CD4-positive, alpha-beta T cell treated with Interleukin-21 for 1 hour (primary cell): Measurements from ENCODE around the gene TMPRSS6.

Experiments used
- DNase-seq: peaks from one replicate; pipeline ENCODE4 v3.0.0-alpha.2; 2020

The TMPRSS6 gene

DNA sequence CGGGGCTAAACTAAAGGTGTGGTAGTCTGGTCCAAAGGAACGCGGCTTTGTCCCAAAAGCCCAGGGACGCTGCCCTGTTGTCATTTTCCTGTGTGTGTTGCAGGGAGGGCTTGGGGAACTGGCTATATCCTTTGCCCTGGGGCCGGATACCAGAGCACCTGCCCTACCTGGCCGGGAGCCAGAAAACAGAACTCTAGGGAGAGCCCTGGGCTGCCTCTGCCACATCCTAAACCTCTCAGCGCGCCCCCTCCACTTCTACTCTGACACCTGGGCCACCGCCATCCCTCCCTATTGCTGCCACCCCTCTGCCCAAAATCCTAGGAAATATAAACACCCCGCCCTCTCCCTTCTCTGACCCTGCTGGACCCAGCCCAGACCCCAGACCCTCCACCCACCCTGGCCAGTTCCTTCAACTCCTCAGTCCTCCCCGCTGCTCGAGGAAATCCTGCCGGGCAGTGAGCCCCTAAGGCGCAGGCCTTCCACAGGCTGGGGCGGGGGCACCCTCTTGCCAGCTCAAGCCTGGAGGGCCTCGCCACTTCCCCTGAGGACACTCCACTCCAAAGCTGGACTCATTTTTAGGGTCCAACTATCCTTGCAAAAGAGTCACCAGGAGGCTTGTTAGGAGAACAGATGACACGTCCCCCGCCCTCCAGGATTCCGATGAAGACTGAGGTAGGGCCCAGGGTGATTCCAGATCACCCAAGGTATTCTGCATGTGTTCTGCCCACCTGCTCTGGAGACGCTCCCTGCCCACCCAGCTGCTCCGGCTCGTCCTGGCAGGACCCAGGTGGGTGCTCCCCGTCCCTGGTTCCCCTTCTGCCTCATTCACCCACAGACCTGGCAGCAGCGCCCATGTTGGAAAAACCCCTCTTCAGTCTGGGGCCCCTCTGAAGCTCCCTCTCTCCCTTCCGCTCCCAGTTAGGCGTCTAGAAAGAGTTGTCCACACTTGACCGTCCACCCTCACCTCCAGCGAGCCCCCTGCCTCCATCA, 45.8 kb downstream of the TMPRSS6 start:
- DNase-seq: no peak

DNA sequence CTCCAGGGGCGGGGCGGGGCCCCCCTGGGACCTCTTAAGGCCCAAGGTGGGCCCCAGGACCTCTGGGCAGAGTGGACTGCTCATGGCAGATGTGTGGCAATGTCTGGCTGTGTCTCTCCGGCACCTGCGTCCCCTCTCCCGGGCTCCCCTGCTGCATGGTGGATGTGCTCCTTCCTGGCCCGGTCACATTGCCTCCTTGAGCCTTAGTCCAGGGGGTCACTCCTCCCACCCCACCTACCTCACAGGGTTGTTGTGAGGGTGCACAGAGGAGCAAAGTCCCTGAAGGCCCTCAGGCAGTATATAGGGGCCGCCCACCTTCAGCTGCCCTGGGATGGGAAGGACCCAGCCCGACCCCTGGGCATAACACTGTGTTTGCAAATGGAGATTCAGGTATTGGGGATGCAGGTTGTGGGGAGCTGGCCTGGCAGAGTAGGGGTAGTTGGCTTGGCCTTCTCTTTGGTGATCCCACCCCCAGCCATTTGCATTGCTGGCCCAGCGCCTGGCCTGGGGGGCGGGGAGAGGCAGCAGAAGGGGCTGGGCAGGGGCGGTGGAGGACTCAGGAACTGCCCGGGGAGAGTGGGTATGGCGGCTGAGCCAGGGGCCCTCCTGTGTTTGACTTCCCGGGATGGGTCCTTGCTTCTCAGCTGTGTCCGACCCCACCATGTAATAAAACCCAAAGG, 46.7 kb downstream of the TMPRSS6 start:
- no peak for DNase-seq

DNA sequence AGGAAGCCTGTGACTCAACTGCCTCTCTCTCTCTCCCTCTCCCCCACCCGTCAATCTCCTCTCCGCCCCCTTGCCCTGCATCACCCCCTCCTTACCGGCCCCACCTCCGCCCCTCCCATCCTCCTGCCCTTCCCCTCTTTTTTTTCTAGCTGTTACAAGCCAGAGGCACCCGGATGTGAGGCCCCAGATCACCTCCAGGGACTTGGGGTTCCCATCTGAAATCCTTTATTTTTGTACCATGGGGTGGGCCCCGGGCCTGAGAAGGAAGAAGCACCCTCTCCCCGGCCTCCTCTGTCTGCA, 47.2 kb downstream of the TMPRSS6 start:
- DNase-seq: no peak

DNA sequence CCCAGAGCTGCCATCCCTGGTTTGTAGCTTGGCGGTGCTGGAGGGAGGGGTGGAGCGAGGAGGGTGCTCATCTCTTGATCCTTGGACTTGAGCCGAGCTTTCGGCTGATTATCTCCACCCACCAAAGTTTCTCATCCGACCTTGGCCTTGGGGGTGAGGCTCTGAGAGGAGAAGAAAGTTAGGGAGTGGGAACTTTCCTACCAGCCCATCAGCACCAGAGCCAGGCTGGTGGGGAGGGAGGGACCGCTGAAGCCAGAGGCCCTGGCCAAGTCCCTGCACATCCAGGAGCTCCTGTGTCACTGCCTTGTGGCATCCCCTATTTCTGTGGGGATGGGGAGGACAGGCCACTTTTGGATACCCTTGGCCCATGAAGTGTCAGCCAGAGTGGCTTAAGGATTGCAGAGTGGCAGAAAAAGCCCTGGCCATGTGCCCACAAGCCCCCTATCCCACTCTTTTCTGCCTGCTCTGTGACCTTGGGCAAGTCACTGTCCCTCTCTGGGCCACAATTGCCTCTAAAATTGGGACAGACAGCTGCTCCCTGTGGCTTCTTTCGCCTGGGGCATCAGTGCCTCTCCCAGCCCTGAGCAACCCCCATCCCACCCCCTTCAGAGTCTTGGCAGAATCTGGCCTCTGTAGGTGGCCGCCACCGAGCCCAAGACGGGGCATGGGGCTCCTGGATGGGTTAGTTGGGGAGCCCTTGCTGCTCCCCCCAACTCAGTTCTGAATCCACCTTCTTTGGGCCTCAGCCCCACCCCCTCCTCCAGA, 47.7 kb downstream of the TMPRSS6 start:
- no peak for DNase-seq

DNA sequence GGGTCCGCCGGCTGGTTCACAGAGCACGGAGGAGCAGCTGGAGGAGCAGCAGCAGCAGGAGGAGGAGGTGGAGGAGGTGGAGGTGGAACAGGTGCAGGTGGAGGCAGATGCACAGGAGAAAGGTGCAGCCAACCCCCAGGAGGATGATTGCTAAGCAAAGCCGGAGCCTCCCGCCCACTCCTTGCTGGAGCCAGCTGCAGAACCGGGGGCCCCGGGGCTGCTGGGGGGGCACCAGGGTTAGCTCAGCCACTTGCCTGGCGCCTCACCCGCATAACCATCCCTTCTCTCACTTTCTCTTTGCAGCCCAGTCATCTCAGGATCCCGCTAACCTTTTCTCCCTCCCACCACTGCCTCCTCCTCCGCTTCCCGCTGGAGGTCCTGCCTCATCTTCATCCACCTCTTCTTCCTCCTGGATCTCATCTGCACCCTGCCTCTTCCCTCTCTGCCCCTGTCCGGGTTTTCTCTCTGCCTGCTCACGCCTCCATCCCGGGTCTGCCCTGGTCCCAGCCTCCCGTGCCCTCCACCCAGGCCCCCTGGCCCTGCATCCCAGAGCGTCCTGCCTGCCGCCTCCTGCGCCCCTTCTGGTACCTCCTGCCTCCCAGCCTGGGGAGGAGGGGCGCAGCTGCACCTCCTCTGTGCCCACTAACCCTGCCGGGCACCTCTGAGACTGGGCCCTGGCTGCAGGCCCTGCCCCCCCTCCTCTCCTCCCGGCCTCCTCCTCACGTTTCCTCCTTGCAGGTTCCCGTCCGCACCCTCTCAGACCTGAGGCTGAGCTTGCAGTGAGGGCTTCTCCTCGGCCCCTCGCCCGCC, 48.5 kb downstream of the TMPRSS6 start:
- no peak for DNase-seq

DNA sequence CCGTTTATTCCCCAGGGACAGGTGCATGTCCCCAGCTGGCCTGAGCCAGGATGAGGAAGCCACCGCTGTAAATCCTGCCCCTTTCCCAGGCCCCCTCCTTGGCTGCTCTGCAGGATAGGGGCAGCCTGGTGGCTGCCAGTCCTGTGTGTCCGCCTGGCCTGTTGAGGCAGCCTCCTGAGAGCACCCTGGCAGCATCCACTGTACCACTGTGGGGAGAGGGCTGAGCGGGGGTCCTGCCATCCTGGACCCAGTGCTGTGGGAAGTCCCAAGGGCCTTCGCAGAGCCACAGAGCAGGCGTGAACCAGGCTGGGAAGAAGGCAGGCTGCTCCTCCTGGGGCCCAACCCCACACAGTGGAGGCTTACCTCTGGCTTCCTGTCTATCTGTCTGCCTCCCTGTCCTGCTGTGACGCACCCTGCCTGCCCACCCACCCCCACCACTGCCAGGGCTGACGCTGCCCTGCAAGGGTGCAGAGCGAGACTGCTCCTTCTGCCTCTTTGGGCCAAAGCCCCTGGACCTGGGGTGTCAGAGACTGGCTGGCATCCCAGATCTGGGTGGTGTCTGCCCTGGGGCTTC, 49.5 kb downstream of the TMPRSS6 start:
- no peak for DNase-seq

DNA sequence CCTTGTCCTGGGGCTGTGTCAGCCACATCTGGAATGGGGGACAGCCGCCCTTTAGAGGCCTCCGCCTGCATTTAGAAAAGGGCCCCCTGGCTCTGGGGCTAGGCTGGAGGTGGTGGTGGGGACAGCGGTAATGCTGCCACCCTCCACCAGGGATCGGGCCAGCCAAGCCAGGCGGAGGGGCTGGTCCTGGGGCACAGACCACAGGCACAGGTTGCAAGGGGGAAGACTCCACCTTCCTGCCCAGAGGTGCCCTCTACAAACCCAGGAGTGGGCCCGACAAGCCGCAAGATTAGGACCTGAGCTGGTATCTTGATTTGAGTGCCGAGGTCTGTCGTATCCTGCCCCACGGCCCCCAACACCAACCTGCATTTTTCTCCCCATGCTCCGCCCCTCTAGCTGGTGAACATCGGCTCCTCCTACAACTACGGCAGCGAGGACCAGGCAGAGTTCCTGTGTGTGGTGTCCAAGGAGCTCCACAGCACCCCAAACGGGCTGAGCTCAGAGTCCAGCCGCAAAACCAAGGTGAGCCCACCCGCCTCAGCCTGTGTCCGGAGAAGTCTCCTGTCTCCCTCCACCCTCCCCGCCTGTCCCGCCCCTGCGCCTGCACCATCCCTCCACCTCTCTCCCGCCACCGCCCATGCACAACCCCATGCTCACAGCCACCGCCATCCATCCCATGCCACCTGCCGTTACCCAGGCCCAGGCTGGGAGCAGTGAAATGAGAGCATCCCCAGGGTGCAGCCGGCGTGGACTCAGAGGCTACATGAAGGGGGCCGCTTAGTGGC, 50.4 kb downstream of the TMPRSS6 start:
- no peak for DNase-seq

DNA sequence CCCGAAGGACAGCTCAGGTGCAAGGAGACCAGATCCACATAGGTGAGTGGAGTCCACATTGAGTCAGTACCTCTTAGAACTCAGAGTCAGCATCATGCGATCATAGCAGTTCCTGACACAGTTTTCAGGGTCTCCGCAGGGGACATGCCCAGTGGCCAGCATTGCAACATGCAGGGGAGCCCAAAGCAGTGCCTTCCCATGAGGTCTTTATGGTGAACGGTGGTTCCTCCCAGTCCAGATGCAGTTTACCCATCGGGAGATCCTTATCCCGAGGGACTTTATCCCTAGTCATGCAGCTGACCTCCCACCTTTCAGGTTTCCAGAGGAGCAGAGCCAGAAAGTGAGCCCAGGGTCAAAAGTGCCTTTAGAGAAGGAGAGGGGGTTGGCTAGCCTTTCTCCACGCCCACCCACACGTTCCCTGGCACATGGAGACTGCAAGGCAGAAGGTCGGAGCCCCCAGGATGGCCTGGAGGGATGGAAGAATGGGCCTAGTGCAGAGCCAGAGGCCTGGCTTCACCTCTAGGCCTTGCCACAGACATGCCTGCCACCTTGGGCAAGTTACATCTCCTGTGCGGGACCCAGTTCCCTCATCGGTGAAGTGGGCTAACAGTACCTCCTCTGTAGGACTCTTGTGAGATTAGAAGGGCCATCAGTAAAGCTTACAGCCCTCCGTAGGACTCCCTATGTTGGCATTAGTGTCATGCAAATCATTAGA, 51.6 kb downstream of the TMPRSS6 start:
- no peak for DNase-seq

DNA sequence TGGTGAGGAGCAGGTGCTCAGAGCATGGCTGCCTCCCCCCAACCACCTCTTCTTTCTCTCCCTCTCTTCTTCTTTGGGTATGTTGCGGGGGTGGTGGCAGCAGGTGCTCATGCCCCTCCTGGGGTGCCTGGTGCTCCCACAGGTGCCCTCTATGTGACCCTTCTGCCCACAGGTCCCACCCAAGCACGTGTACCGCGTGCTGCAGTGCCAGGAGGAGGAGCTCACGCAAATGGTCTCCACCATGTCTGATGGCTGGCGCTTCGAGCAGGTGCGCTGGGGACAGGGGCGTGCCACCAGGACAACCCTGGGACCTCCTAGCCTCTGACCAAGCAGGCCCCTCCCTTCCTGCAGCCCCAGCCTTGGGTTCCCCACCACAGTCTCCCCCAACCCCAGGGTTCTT, 52.3 kb downstream of the TMPRSS6 start:
- no peak for DNase-seq

DNA sequence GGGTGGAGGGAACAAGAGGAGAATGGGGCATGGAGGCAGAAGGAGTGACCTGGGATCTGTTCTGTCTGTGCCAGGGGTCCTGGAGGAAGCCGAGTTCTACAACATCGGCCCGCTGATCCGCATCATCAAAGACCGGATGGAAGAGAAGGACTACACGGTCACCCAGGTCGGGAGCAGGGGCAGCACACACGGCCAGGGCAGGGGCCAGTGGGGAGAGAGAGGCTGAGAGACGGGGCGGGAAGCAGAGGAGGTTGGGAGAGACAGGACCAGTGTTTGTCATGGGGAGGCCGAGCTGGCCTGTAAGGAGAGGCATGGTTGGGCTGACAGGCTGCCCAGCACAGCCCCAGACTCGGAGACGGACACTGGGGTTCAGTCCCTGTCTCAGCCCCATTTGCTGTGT, 53.3 kb downstream of the TMPRSS6 start:
- DNase-seq: no peak

DNA sequence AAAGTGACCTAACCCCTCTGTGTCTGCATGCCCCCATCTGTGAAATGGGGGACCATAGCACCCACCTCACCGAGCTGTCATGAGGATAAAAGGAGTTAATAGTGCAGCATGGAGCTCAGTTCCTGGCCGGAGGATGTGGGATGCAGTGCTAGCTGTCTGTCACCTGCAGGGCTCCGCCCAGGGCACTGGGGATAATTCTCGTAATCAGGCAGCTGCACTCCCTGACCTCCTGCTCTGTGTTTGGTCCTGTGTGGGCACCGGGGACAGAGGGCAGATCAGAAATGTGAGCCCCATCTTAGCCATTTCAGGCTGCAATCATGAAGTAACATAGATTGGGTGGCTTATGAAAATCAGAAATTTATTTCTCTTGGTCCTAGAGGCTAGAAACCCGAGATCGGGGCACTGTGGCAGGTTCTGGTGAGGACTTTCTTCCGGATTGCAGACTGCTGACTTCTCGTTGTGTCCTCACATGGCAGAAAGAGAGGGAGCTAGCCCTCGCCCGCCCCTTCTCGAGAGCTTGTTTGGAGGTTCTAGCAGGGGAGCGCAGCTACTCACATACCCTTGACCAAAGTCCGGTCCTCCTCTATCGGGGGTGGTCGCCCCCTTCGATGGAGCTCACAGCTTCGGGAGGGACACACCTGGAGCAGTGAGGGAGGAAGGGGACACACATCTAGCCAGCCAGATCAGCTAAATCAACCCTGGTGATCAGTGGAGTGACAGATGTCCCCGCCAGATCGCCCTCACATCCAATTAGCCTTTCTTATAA, 54.7 kb downstream of the TMPRSS6 start:
- DNase-seq: no peak

DNA sequence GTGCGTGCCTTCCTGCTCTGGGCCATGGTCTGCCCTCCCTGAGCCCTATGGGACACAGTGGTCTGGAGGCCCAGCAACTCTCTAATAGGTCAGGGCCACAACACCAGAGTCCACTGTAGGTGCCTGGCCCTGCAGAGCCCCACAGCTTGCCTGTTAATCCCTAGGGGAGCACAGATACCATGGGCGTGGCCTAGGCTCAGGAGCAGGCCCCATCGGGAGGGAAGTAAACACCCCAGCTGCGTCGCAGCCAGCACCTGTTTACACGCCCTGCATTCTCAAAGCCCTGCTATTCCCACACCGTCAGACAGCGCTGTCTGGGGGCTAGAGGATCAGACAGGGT, 55.5 kb downstream of the TMPRSS6 start:
- no peak for DNase-seq

DNA sequence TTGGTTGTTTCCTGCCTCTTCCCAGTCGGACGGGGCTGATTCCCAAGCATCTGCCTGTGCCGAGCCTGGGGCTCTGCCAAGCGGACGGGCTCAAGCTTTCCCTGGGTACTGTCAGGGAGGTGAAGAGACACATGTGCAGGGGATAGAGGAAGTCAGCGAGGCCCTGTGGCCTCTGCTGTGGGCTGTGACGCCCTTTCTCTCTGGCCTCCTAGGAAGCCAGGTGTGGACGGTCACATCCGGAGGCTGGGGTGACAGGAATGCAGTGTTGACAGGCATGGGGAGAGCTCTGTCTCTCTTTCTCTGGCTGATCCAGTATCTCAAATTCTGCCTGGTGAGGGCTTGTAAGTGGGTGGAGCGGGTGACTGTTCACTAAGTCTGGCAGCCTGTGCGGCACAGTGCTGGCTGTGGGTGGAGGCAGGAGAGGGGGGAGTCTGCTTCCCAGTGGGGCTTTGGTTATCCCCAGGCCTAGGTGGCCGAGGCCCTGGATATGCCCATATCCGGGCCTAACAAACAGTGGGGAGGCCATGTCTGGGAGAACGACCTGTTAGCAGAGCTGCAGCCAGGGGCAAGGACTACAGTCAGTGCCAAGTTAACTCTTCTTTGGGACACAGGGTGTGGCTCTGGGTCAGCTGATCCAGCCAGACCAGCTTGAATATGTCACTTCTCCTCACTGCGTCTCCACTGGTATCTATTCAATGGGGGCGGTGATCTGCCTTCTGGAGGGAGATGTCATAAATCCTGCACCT, 56.0 kb downstream of the TMPRSS6 start:
- no peak for DNase-seq

DNA sequence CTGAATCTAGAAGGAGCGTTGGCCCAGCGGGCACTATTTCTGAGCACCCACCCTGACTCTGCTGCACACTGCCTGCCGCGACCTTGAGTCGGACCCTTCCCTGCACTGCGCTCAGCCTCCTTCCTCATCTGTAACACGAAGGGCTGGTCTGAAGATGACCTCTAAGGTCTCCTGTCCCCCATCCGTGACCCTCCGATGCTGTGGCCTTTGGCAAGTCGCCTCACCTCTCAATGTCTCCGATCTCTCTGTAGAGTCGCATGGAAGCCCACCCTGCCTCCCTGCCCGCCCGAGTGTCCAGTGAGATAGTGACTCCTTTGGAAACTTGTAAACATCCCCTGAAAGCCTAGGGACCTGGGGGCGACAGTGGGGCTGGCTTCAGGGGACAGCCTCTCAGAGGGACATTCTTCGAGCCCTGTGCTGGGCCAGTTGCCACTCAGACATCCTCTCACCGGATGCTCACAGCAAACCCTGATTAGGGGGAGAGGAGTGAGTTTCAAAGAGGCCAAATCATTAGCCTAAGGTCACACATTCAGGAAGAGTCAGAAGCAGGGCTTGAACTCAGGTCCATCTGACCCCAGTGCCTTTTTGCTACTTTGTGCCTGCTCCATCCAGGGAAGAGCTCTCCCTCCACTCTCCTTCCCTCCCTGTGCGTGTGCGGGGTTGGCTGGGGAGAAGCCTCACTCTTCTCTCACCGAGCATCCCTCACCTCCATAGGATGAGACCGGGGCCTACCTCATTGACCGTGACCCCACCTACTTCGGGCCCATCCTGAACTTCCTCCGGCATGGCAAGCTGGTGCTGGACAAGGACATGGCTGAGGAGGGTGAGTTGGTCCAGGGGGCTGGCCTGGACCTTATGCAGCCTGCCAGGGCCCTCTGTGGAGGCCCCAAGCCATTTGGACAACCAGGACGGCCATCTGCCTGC, 56.9 kb downstream of the TMPRSS6 start:
- no peak for DNase-seq

DNA sequence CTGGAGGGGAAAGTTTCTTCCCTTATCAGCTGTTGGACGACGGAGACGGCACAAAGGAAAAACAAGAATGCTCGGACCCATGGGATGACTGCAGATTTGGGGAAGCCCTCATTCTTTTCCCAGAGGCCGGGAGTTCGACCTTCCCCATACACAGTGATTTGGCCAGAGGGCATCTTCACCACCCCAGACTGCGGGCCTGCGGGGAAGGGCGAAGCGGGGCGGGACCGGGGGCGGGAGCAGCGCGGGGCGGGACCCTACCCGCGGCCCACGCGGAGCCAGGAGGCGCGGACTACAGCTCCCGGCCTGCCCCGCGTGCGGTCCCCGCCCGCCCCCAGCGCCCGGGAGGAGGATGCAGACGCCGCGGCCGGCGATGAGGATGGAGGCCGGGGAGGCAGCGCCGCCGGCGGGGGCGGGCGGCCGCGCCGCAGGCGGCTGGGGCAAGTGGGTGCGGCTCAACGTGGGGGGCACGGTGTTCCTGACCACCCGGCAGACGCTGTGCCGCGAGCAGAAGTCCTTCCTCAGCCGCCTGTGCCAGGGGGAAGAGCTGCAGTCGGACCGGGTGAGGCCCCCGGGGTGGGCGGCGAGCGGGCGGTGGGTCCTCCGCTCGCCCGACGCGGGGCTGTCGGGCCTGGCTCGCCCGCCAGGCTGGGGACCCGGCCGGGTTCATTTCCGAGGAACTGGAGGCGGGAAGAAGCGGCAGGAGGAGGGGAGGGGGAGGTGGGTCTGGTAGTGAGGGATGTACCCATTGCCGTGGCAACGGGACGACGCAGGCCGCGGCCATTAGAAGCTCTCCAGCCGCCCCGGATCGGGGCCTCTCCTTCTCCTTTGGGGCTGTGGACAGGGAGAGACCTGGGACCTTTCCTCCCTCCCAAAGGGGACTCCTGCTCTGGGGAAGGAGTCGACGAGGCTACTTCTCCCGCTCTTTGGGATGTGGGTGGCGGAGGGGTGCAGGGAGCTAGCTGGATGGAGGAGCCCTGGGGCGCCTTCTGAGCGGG, 57.8 kb downstream of the TMPRSS6 start, which contains the start of gene KCTD17:
TSS of gene KCTD17 (plus strand) at position 352 of the 995 bp plus-strand sequence. CDS start at position 371, 19 bp downstream.
- DNase-seq: peak; percentile 80

DNA sequence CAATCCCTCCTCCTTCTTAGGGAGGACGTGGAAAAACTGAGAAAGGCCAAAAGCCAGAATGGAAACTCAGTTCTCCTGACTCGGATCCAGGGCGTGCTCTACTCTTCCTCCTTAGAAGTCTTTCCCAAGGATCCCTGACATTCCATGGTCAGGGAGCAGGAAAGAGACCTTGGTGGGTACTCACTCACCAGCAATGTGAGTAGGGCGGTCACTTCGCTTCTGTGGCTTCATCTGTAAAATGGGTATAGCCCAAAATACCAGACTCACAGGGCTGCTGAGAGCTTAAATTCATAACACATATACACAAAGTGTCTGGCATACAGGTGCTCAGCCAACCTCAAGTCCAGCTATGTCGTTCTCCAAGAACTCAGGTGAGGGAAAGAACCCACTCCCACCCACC, 58.6 kb downstream of the TMPRSS6 start:
- DNase-seq: no peak

DNA sequence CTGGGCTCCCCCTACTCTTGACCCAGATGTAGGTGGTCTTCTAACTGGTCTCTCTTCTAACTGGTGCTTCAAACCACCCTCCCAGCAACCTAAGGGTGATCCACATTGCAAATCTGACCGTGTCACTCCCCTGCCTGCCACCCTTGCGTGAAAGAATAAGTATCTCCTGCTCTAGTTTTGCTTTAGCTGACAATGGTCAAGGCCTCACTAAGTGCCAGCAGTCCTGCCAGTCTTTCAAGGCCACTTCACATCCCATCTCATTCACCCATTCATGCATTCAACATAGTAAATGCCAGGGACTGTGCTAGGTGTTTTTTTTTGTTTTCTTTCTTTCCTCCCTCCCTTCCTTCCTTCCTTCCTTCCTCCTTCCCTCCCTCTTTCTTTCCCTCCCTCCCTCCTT, 60.3 kb downstream of the TMPRSS6 start:
- no peak for DNase-seq
